Measurements from ENCODE around the gene INPP5J. TPM values are rescaled to one million over a fixed set of nuclear protein-coding genes. Genes with fewer than 3 reads are reported as not detected.
"Not testable (repeated sequence)": the region's sequence is repeated elsewhere in the genome, so short reads cannot be mapped to it uniquely, and the experiment has no call there.

The INPP5J gene
- polyA plus RNA-seq, 1 donor from 2014 or later, result 3.7 TPM

DNA sequence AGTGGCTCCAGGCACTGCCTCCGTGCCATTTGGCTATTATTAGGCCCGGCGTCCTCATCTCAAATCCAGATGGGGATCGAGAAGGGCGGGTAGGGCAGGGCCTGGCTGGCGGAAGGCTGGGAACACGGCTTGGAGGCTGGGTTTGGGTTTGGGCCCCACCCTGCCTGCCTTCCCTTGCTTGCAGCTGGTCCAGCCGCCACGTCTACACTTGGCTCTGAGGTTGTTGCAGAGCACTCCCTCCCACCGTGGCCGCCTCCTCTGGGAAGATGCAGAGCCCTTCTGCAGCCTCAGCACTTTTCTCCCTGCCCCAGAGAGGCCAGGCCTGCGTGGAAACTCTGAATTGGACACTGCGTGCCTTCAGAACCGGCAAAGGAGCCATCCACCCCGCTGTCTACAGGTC lies 46.8 kb upstream of the INPP5J start:
- Histone ChIP-seq H3K27me3 (ENCODE audit: insufficient read depth, low read depth, low read length) (no peaks in the 10 kb centered on the region), H3K4me2 (ENCODE audit: low read length) (no peak overlapping the region), H3F3A (ENCODE audit: insufficient read depth, low read length, poor library complexity, severe bottlenecking) (no peaks in the 10 kb centered on the region), H3K9me3 (ENCODE audit: low read length) (no peaks in the 10 kb centered on the region), H2AFZ (ENCODE audit: low read depth, low read length) (no peak overlapping the region), H3K36me3 (ENCODE audit: insufficient read depth, low read length) (no peaks in the 10 kb centered on the region), H4K20me1 (ENCODE audit: insufficient read depth) (no peaks in the 10 kb centered on the region), H3K27ac (ENCODE audit: low read length) (no peak overlapping the region), H3K4me3 (ENCODE audit: low read length) (no peak overlapping the region), H3K9ac (ENCODE audit: low read length) (no peak overlapping the region), H3K79me2 (replicated peaks; ENCODE audit: insufficient read depth, low read length) (no peaks in the 10 kb centered on the region), H3K9me2 (ENCODE audit: insufficient read depth, low read length) (no peaks in the 10 kb centered on the region)
- TF ChIP-seq POLR2AphosphoS5 (IDR thresholded peaks at IDR 0.05) (no peak), SMC3 (conservative IDR thresholded peaks at IDR 0.05; ENCODE audit: poor library complexity) (no peak), TAF1 (IDR thresholded peaks at IDR 0.05; ENCODE audit: low read depth) (no peak), MXI1 (conservative IDR thresholded peaks at IDR 0.05; ENCODE audit: poor library complexity, severe bottlenecking) (no peak), RAD21 (conservative IDR thresholded peaks at IDR 0.05) (no peak), EZH2 (IDR thresholded peaks at IDR 0.05; ENCODE audit: borderline replicate concordance, insufficient read depth, low read length, poor library complexity, severe bottlenecking) (no peak), EP300 (conservative IDR thresholded peaks at IDR 0.05; ENCODE audit: poor library complexity, severe bottlenecking) (no peak)
- TF ChIP-seq, protein P1, sequence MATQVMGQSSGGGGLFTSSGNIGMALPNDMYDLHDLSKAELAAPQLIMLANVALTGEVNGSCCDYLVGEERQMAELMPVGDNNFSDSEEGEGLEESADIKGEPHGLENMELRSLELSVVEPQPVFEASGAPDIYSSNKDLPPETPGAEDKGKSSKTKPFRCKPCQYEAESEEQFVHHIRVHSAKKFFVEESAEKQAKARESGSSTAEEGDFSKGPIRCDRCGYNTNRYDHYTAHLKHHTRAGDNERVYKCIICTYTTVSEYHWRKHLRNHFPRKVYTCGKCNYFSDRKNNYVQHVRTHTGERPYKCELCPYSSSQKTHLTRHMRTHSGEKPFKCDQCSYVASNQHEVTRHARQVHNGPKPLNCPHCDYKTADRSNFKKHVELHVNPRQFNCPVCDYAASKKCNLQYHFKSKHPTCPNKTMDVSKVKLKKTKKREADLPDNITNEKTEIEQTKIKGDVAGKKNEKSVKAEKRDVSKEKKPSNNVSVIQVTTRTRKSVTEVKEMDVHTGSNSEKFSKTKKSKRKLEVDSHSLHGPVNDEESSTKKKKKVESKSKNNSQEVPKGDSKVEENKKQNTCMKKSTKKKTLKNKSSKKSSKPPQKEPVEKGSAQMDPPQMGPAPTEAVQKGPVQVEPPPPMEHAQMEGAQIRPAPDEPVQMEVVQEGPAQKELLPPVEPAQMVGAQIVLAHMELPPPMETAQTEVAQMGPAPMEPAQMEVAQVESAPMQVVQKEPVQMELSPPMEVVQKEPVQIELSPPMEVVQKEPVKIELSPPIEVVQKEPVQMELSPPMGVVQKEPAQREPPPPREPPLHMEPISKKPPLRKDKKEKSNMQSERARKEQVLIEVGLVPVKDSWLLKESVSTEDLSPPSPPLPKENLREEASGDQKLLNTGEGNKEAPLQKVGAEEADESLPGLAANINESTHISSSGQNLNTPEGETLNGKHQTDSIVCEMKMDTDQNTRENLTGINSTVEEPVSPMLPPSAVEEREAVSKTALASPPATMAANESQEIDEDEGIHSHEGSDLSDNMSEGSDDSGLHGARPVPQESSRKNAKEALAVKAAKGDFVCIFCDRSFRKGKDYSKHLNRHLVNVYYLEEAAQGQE (IDR thresholded peaks at IDR 0.05; ENCODE audit: borderline replicate concordance), result no peak
- TF ChIP-seq, protein P2, sequence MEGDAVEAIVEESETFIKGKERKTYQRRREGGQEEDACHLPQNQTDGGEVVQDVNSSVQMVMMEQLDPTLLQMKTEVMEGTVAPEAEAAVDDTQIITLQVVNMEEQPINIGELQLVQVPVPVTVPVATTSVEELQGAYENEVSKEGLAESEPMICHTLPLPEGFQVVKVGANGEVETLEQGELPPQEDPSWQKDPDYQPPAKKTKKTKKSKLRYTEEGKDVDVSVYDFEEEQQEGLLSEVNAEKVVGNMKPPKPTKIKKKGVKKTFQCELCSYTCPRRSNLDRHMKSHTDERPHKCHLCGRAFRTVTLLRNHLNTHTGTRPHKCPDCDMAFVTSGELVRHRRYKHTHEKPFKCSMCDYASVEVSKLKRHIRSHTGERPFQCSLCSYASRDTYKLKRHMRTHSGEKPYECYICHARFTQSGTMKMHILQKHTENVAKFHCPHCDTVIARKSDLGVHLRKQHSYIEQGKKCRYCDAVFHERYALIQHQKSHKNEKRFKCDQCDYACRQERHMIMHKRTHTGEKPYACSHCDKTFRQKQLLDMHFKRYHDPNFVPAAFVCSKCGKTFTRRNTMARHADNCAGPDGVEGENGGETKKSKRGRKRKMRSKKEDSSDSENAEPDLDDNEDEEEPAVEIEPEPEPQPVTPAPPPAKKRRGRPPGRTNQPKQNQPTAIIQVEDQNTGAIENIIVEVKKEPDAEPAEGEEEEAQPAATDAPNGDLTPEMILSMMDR (IDR thresholded peaks at IDR 0.05; ENCODE audit: poor library complexity, severe bottlenecking), result no peak

DNA sequence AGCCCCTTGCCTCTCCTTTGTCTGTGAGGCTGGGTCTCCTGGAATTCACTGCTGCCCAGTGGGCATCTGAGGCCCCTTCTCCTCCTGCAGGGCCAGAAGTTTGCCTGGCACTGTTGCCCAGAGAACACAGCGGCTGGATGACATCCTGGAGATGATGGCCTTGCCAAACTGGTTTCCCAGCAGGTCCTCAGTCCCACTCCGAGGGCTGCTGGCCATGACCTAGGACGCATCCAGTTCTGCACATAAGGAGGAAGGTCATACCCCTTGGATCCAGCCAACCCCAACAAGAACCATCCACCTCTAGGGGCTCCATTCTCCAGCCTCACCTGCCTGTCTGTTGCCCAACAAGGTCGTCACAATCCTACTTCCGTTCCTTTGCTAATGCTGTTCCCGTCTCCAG lies 45.1 kb upstream of the INPP5J start:
- Histone ChIP-seq H3K4me3 (ENCODE audit: low read length) (no peak overlapping the region), H2AFZ (ENCODE audit: low read depth, low read length) (no peak overlapping the region), H3K27ac (ENCODE audit: low read length) (no peak overlapping the region), H3K36me3 (ENCODE audit: insufficient read depth, low read length) (no peaks in the 10 kb centered on the region), H3K4me2 (ENCODE audit: low read length) (no peak overlapping the region), H3K9me3 (ENCODE audit: low read length) (no peaks in the 10 kb centered on the region), H3F3A (ENCODE audit: insufficient read depth, low read length, poor library complexity, severe bottlenecking) (no peaks in the 10 kb centered on the region), H3K9me2 (ENCODE audit: insufficient read depth, low read length) (no peaks in the 10 kb centered on the region), H3K27me3 (ENCODE audit: insufficient read depth, low read depth, low read length) (no peaks in the 10 kb centered on the region), H3K79me2 (replicated peaks; ENCODE audit: insufficient read depth, low read length) (no peaks in the 10 kb centered on the region), H3K9ac (ENCODE audit: low read length) (no peak overlapping the region), H4K20me1 (ENCODE audit: insufficient read depth) (no peaks in the 10 kb centered on the region)
- TF ChIP-seq MXI1 (conservative IDR thresholded peaks at IDR 0.05; ENCODE audit: poor library complexity, severe bottlenecking) (no peak), TAF1 (IDR thresholded peaks at IDR 0.05; ENCODE audit: low read depth) (no peak), RAD21 (conservative IDR thresholded peaks at IDR 0.05) (no peak), EP300 (conservative IDR thresholded peaks at IDR 0.05; ENCODE audit: poor library complexity, severe bottlenecking) (no peak), EZH2 (IDR thresholded peaks at IDR 0.05; ENCODE audit: borderline replicate concordance, insufficient read depth, low read length, poor library complexity, severe bottlenecking) (no peak), POLR2AphosphoS5 (IDR thresholded peaks at IDR 0.05) (no peak)
- TF ChIP-seq, protein P2 (IDR thresholded peaks at IDR 0.05; ENCODE audit: poor library complexity, severe bottlenecking), result no peak
- TF ChIP-seq, protein P1 (IDR thresholded peaks at IDR 0.05; ENCODE audit: borderline replicate concordance), result no peak

DNA sequence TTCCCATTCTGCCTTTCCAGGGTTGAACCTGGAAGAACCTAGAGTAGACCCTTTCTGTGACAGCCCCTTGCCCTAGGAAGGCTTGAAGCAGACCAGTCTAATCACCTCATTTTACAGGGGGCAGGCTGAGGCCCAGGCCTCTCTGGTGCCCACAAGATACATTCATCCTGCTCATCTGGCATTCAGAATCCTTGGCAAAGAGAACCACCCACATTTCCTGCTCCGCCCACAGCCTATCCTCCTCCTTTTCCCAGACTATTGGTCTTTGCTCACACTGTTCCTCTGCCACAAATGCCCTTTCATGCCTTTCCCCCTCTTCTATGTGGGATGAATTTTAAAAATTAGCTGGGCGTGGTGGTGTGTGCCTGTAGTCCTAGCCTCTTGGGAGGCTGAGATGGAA lies 44.4 kb upstream of the INPP5J start:
- not testable (repeated sequence) for H4K20me1 ChIP-seq (ENCODE audit: insufficient read depth); H3K9me2 ChIP-seq (ENCODE audit: insufficient read depth, low read length); H3K9ac ChIP-seq (ENCODE audit: low read length); H3K4me3 ChIP-seq (ENCODE audit: low read length); H2AFZ ChIP-seq (ENCODE audit: low read depth, low read length); H3K27me3 ChIP-seq (ENCODE audit: insufficient read depth, low read depth, low read length); H3K9me3 ChIP-seq (ENCODE audit: low read length); H3K79me2 ChIP-seq (replicated peaks; ENCODE audit: insufficient read depth, low read length); H3K36me3 ChIP-seq (ENCODE audit: insufficient read depth, low read length); H3F3A ChIP-seq (ENCODE audit: insufficient read depth, low read length, poor library complexity, severe bottlenecking); H3K27ac ChIP-seq (ENCODE audit: low read length); H3K4me2 ChIP-seq (ENCODE audit: low read length)
